HG03108 (cell line): Measurements from ENCODE around the gene CEBPB.

Experiments used
- ATAC-seq: cut with Tn5 transposase; IDR thresholded peaks from one replicate; pipeline ENCODE4 v1.9.1; 2021; ENCODE audit warnings: moderate library complexity; ENCODE audit not compliant: unreplicated experiment

CEBPB gene

DNA sequence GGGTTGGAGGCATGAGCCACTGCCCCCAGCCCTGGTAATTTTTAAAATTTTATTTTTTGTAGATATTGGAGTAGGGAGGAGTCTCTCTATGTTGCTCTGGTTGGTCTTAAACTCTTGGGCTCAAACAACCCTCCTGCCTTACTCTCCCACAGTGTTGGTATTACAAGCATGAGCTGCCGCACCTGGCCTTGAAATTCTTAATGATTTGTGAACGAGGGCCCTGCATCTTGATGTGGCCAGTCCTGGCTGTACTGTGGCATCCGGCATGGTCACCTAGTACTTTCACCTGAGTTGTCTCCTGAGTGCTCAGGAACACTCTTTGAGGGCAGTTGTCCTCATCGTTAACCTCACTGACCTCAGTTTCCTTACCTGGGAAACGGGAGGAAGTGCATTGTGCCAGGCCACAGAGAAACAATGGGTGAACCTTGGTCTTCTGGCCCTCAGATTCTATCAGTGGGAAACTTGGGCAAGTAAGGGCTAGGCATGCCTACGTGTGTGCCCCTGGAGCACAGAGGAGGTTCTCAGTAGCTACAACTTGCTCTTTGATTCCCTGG is 19.5 kb downstream of the CEBPB start:
- no peak for ATAC-seq

- ATAC-seq, result no peak
Observed at GRCh38 chr20:50211091-50211490, 20.5 kb downstream of the CEBPB start.

DNA sequence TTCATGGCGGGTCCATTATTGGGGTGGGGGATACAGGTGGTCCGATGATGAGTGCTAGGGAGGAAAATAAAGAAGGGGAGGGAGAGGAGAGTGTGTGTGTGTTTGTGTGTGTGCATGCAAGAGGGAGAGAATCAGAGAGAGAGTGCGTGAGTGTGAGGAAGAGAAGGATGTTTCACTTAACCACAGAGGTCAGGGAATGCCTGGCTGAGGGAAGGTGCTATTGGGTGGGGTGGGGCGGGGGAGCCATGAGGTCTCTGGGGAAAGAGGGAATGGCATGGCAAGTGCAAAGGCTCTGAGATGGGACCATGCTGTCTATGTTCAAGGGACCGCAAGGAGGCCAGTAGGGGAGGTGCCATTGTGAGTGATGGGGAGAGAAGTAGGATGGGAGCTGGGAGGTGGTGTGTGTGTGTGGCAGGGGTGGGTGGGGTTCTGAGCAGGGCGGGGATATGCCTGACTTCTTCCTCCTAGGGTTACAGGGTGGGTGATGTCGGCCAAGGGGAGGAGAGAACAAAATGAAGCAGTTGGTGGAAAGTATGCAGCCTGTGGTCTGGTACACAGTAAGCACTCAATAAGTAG is 23.0 kb downstream of the CEBPB start:
- no peak for ATAC-seq

- no peak for ATAC-seq
Observed at GRCh38 chr20:50214226-50215024, 23.8 kb downstream of the CEBPB start.

GRCh38 chr20:50215101-50215690 is 24.6 kb downstream of the CEBPB start:
- ATAC-seq, result no peak

DNA sequence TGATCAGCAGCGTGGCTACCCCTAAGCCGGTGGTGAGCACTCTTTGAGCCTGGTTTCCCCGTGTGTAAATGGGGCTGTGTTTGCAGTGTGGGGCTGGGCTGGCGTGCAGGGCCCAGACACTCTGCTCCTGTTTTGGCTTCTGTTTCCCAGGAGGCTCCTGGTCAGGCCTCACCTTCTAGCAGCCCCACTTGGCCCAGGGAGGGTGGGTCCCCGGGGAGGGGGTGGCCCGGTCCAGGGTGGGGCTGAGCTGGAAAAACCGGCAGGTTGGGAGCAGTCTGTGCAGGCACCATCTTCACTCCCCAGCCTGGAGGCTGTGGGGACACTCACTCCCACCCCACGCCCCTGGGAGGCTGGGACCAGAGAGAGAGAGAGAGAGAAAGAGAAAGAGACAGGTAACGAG is 25.3 kb downstream of the CEBPB start:
- no peak for ATAC-seq

DNA sequence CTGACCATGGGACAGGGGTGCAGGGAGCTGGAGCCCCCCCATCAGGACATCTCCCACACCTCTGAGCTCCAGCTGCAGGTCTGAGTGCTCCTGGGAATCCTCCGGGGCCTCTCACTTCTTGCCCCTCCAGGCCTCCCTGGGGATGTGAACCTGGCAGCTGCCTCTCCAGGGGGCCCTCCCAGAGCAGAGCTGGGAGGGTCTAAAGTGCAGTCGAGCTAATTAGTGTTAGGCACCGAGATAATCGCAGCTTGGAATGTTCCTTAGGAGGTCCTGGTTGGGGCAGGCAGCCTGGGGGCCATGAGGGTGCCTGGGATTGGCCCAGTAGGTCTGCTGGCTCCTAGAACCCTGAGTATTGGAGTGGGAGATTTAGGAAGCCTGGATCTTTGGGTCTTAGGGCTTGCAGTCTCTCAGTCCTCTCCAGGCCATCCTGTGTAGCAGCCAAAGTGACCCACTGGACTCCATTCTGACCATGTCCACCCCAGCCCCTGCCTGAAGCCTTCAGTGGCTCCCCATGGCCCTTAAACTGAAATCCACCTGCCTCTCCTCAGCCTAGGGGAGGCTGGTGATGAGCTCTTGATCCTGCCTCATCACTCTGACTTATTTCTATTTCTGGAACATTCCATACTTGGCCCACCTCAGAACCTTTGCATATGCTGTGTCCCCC is 26.0 kb downstream of the CEBPB start:
- ATAC-seq, result no peak

DNA sequence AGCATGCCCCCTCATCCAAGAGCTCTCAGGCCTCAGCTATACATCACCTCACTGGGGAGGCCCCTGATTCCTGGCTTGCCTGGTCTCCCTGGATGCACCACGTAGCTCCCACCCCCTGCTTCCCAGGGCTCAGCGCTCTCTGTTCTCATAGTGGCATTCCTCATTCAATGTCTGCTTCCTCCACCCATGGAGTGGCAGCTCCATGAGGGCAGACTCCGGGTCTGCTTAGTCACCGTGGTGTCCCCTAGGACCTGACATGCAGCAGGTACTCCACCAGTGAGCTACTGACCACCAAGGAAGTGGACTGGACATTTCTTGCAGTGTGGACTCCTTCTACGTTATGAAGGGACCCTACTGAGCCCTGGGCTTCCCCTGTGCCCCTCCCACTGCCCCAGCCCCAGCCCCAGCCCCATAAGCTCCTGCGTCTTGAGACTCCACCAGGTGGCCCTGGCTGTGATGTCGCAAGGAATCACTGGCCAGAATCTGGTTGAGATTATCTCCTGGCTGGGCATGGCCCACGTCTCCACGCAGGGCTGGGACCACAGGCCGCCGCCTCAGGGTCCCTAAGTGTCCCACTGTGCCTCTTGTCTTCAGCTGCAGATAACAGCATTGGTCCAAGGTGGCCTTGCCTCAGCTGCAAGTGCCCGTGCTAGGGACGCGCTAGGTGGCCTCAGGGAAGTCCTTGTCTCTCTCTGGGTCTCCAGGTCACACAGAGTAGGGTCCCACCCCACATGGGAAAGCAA is 26.7 kb downstream of the CEBPB start:
- ATAC-seq, result no peak

DNA sequence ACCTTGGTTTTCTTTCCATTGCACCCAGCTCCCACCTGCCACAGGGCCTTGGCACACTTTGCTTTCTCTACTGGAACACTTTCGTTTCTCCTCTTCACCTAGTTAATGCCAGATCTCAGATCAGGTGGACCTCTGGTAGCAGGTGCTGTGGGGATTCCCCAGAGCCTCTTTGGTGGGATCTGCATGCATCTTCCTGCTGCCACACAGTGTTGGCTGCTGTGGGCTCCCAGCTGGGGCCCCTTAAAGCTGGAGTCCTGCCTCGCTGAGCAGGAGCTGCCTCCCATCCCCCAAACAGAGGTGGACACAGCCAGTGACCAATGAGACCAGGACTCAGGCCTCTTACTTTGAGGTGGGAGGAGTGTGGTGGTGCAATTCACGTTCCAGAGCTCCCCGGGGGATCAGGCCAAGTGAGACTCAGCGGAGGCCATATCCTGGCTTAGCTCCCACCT is 28.4 kb downstream of the CEBPB start:
- no peak for ATAC-seq

DNA sequence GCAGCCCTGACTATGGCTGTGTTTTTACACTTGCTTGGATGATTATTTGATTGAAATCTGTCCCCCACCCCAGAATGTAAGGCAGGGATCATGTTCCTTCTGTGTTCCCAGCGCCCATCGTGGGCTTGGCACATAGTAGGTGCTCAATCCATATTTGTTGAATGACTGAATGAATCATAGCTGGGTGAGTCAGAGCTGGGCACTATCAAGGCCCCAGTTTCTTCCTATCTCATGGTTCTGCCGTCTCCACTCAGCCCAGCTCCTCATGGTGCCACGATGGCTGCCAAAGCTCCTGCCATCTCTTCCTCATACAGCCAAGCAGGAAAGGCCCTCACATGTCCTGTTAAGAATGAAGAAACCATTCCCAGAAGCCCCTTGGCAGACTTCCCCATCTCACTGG is 29.0 kb downstream of the CEBPB start:
- ATAC-seq, result no peak

GRCh38 chr20:50220093-50220893 is 29.7 kb downstream of the CEBPB start:
- ATAC-seq, result no peak

- no peak for ATAC-seq
Observed at GRCh38 chr20:50220894-50221365, 30.3 kb downstream of the CEBPB start.

- no peak for ATAC-seq
Observed at GRCh38 chr20:50221501-50222308, 31.1 kb downstream of the CEBPB start.

DNA sequence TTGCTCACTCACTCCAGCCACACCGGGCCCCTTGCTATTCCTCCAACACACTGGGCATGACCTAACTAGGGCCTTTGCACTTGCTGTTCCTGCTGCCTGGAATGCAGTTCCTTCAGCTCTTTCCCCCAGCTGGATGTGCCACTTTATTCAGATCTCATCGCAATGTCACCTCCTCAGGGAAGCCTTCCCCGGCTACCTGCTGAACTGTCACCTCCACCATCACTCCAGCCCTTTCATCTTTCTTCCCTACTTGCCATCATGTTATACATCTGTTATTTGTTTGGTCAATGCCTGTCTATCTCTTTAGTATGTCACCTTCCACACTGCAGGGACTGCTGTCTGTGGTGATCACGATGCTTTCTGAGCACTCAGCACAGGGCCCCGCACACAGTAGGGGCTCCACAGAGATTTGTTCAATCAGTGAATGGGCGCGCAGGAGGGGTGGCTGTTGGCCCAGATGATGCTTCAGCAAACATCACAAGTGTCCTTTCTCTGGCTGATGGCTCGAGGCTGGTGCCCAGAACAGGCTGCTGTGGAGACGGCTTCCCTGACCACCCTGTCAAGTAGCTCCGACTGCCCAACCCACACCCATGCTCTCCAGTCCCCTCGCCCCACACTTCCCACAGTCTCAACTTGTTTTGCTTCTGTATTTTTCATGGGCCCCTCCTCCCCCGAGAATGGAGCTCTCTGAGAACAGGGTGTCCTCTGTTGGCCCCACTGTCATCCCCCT is 31.8 kb downstream of the CEBPB start:
- no peak for ATAC-seq

DNA sequence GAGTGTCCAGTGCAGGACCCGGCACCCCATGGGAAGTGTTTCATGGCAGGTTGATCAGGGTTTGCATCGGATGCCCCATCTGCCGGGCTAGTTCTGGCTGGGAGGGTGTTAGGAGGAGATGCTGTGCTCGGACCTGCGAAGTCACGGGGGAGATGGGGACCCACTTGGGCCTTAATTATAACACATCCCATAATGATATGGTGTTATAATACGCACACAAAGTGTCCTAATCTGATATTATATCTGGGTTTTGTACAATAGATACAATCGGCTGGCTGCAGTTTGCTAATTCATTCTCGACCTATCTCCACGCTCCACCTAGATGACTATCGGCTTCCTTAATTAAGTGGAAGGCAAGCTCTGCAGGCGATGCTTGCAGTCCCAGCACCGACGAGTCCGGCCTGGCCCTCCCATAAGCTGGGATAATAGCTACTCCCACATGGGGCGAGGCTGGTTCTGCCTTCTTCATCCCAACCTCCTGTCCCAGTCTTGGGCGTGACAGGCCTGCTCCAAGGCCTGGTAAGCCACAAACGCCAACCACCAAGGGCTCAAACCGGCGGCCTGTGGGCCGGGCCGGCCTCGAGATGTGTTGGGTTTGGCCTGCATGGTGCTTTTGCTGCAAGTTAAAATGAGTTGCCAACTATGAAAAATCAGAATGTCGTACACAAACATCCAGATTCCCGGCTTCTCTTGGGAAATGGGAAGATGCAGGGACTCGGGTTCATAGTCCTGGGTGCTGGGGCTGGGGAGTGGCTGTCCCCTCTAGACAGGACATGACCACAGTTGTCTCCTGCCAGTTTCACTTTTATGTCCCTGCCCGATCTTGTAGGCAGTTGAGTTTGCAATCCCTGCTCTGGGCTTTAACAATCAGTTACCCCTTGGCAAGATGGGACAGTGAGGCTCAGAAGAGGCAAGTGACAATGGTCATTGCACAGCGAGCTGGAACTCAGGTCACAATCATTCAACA is 32.7 kb downstream of the CEBPB start:
- ATAC-seq, result no peak

GRCh38 chr20:50224052-50224451 is 33.4 kb downstream of the CEBPB start:
- ATAC-seq, result no peak
